Measurements from ENCODE around the gene RUNX2.

Gene RUNX2

DNA sequence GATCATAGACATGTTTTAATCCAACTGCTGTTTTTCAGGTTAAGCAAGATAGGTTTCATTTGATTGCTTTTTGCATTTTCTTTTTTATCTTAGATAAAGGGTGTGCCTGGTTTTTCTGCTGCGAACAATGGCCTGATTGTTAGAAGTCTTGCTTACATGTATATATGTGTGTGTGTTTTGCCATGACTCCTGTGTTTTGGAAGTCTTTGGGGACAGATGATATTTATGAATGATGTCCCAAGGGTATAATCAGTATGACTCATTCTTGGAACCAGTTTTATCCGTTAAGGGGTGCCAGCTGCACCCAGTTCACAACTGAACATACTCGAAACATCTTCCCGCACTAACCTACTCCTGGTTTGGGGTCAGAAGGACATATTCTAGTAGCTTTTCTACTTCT is 279.7 kb downstream of the RUNX2 start:
- DNase-seq (ENCODE audit: low read depth): peak; percentile 86
- H3K4me3 ChIP-seq (ENCODE audit: control insufficient read depth, low read depth, low read length): no peak overlapping the region
- TF ChIP-seq, protein P1, sequence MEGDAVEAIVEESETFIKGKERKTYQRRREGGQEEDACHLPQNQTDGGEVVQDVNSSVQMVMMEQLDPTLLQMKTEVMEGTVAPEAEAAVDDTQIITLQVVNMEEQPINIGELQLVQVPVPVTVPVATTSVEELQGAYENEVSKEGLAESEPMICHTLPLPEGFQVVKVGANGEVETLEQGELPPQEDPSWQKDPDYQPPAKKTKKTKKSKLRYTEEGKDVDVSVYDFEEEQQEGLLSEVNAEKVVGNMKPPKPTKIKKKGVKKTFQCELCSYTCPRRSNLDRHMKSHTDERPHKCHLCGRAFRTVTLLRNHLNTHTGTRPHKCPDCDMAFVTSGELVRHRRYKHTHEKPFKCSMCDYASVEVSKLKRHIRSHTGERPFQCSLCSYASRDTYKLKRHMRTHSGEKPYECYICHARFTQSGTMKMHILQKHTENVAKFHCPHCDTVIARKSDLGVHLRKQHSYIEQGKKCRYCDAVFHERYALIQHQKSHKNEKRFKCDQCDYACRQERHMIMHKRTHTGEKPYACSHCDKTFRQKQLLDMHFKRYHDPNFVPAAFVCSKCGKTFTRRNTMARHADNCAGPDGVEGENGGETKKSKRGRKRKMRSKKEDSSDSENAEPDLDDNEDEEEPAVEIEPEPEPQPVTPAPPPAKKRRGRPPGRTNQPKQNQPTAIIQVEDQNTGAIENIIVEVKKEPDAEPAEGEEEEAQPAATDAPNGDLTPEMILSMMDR (conservative IDR thresholded peaks at IDR 0.05; ENCODE audit: control insufficient read depth, insufficient read depth, low read depth, low read length): no peak

DNA sequence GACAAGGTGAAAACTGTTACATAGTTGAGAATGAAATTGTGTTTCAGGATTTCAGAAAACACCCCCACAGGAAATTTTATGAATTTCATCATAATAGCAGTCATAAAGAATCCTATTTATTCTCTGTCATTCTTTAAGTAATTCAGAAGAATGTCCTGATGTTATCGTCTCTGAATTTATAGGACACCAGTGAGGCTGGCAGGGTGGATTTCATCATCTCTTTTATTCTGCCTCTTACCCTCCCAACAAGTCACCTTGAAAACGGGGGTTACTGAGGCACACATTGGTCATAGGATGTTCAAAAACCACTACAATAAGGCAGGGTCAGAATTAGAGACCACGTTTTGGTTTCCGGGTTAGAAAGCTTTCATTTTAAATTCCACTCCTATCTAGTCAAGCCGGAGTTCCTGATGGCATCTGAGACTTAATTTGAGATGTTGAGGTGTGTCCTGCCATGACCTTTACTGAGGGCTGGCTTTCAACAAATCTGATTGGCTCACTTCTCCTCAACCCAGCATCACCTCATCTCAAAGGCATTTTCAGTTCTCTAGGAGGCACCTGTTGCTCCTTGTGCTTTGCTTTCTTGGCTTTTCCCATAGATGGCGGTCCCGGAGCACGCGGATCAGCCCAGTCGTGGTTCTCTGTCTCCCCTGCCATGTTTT is 280.3 kb downstream of the RUNX2 start:
- peak; percentile 69 for DNase-seq (ENCODE audit: low read depth)
- TF ChIP-seq, protein P1 (conservative IDR thresholded peaks at IDR 0.05; ENCODE audit: control insufficient read depth, insufficient read depth, low read depth, low read length): no peak
- no peak overlapping the region for H3K4me3 ChIP-seq (ENCODE audit: control insufficient read depth, low read depth, low read length)

DNA sequence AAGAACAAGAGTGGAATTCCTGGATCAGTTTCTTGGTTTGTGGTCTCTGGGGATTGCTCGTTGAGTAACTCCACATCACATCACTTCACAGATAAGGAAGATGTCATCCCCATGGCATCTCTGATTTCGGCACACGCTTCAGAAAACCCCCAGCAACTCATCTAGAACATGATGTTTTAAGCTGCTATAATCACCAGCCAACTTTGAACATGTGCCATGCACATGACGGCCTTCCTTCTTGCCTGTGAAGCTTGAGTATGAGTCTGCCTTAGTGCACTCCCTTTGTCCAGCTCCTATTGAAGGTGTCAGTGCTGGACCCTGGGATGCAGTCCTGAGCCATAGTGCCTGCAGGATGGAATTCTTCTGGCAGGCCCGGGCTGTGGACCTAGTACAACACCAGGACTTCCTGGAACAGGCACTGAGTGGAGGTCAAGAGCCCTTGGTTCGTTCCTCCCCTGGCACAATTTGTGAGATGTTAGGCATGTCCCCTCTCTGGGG is 281.1 kb downstream of the RUNX2 start:
- TF ChIP-seq, protein P1 (conservative IDR thresholded peaks at IDR 0.05; ENCODE audit: control insufficient read depth, insufficient read depth, low read depth, low read length): no peak
- no peak overlapping the region for H3K4me3 ChIP-seq (ENCODE audit: control insufficient read depth, low read depth, low read length)
- peak; percentile 100 for DNase-seq (ENCODE audit: low read depth)

DNA sequence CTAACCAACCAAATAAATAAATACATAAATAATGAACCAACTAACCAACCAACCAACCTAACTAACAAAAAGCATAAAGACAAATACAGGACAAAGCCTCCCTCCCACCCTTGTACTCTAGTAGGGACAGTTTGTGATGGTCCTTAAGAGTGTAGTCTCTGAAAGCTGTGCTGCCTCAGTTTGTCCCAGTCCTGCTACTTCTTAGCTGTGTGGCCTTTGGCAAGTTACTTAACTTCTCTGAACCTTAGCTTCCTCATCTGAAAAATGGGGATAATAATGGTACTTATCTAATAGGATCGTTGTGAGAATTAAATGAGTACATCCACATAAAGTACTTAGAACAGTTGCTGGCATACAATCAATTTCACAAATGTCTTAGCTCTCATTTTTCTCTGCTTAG is 282.2 kb downstream of the RUNX2 start:
- DNase-seq (ENCODE audit: low read depth): no peak
- no peak overlapping the region for H3K4me3 ChIP-seq (ENCODE audit: control insufficient read depth, low read depth, low read length)
- TF ChIP-seq, protein P1 (conservative IDR thresholded peaks at IDR 0.05; ENCODE audit: control insufficient read depth, insufficient read depth, low read depth, low read length): no peak

DNA sequence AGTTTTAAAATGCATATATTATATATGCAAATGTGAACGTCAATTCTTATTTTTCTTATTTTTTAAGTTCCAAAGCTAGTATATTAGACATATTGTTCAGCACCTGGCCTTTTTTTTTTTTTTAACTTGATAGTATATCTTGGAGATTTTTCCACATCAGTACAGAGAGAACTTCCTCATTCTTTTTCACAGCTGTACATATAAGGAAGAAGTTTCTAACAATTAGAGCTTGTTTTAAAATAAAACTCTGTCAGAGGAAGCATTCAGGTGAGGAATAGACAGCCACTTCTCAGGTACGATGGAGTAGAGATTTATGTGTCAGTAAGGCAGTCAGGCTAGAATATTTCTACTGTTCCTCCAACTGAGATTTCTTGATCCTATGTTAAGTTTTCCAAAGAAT is 282.7 kb downstream of the RUNX2 start:
- H3K4me3 ChIP-seq (ENCODE audit: control insufficient read depth, low read depth, low read length): no peak overlapping the region
- TF ChIP-seq, protein P1 (conservative IDR thresholded peaks at IDR 0.05; ENCODE audit: control insufficient read depth, insufficient read depth, low read depth, low read length): no peak
- DNase-seq (ENCODE audit: low read depth): no peak

DNA sequence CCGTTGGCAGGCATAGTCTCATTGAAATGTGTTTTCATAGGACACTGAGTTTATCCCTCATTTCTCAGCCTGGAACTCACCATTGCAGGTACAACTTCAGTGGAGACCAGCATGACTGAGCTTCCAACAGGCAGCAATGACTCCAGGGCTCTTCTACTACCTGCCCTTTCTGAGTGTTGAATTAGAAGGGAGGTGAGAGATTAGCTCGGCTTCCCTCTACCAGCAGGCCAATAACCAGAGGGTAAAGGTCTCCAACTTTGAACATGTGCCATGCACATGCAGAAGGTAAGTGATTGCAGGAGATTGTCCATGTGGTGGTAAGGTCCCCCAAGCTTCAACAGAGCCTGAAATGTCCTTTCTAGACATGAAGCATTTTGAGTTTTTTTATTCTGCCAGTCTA is 283.4 kb downstream of the RUNX2 start:
- TF ChIP-seq, protein P1 (conservative IDR thresholded peaks at IDR 0.05; ENCODE audit: control insufficient read depth, insufficient read depth, low read depth, low read length): no peak
- no peak for DNase-seq (ENCODE audit: low read depth)

More for the DNA sequence above, 283.4 kb downstream of the RUNX2 start:
- no peak overlapping the region for H3K4me3 ChIP-seq (ENCODE audit: control insufficient read depth, low read depth, low read length)
